Sigmoid colon (tissue), 7 donors: ENCODE data around the gene AP1G1. TPM values are rescaled to one million over a fixed set of nuclear protein-coding genes. Genes with fewer than 3 reads are reported as not detected.

Experiments
- DNase-seq: peaks from one replicate; pipeline ENCODE4 v3.0.0-alpha.2; 2019
- H3K27ac ChIP-seq, 4 donors: fragments of 200-600 bp; sonication (generic); one replicate each; pipeline ENCODE4 v1.5.1; 2016 to 2019; ENCODE audit warnings: mild to moderate bottlenecking in 1 of 4
- H3K27me3 ChIP-seq, 3 donors: fragments of 200-600 bp; sonication (generic); one replicate each; pipeline ENCODE4 v1.5.1; 2019; ENCODE audit warnings: mild to moderate bottlenecking in 1 of 3
- H3K36me3 ChIP-seq, 4 donors: fragments of 200-600 bp; sonication (generic); one replicate each; pipeline ENCODE4 v1.5.1; 2016 to 2019
- H3K4me1 ChIP-seq, 4 donors: fragments of 200-600 bp; sonication (generic); one replicate each; pipeline ENCODE4 v1.5.1; 2017 to 2019
- H3K4me3 ChIP-seq, 4 donors: fragments of 200-600 bp; sonication (generic); one replicate each; pipeline ENCODE4 v1.5.1; 2017 to 2019; ENCODE audit warnings: mild to moderate bottlenecking in 2 of 4, moderate library complexity in 1 of 4
- H3K9me3 ChIP-seq, 4 donors: fragments of 200-600 bp in 3 of 4; sonication (generic) in 3 of 4; one replicate each; pipeline versions ENCODE4 v1.5.1 to v1.6.1; 2013 to 2019
- EP300 ChIP-seq, 4 donors: sonication (generic); formaldehyde crosslinking; IDR thresholded peaks; one replicate each; pipeline ENCODE4 v1.6.1; 2017; ENCODE audit warnings: antibody characterized with exemption in 4 of 4
- POLR2A ChIP-seq, 2 donors: fragments of 450-650 bp; IDR thresholded peaks; one replicate each; pipeline ENCODE4 v1.6.1; 2016; ENCODE audit warnings: antibody characterized with exemption in 2 of 2, mild to moderate bottlenecking in 2 of 2, moderate library complexity in 2 of 2
- POLR2AphosphoS5 ChIP-seq, 4 donors: sonication (generic); formaldehyde crosslinking; IDR thresholded peaks; one replicate each; pipeline ENCODE4 v1.6.1; 2017; ENCODE audit warnings: antibody characterized with exemption in 4 of 4
- WGBS, 2 donors: extraction: QIAGEN DNeasy Blood & Tissue Kit; methylation state at CpG; one replicate each; pipeline ENCODE4 v1.1.7; 2013; 5-methylcytosine and 5-hydroxymethylcytosine counted together
- intact Hi-C: fragments of 100-400 bp; cut with DNase I; formaldehyde crosslinking; loops from one replicate; pipeline ENCODE4 v1.15.1; 2023
- polyA plus RNA-seq, 3 donors: library from polyadenylated mRNA; stranded (reverse); fragments of 200-250 nt; gene quantifications; one replicate each; pipeline ENCODE4 v1.2.3, GENCODE V29; 2013
- total RNA-seq, 4 donors: library from RNA; depleted of rRNA; stranded (reverse); fragments of >200 nt; gene quantifications; one replicate each; pipeline ENCODE4 v1.1.0, GENCODE V29; 2016
- TF ChIP-seq, protein P1 (sequence below), 4 experiments: fragments of 450-650 bp in 3 of 4; fragments of 200-600 bp in 1 of 4; IDR thresholded peaks; one replicate each; pipeline ENCODE4 v1.5.1; 2016 to 2019; ENCODE audit warnings: antibody characterized with exemption in 4 of 4, mild to moderate bottlenecking in 3 of 4, moderate library complexity in 2 of 4
- donor health status: healthy with polysubstance abuse.
- donor health status: Bipolar disorder and iron deficiency.
- donor health status: healthy.

Gene AP1G1
- total and polyA plus RNA-seq, 7 donors = 12.6 to 57.3 (median 34.9) TPM

DNA sequence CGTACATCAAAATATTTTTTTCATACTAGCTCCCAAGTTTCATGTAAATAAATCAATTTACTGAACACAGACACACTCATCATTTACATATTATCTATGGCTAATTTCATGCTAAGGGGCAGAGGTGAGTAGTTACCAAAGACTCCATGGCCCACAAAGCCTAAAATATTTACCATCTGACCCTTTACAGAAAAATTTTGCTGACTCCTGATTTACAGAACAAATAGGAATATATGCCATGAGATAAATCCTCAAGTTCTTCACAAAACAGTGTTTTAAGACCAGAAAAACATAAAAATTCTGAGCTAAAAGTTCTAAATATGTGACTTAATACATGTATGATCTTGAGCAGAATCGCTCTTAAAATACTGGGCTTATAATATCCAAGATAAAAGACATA lies 47.5 kb downstream of the AP1G1 start:
- no peak for TF ChIP-seq POLR2AphosphoS5 (IDR thresholded peaks at IDR 0.05)
- TF ChIP-seq, protein P1, sequence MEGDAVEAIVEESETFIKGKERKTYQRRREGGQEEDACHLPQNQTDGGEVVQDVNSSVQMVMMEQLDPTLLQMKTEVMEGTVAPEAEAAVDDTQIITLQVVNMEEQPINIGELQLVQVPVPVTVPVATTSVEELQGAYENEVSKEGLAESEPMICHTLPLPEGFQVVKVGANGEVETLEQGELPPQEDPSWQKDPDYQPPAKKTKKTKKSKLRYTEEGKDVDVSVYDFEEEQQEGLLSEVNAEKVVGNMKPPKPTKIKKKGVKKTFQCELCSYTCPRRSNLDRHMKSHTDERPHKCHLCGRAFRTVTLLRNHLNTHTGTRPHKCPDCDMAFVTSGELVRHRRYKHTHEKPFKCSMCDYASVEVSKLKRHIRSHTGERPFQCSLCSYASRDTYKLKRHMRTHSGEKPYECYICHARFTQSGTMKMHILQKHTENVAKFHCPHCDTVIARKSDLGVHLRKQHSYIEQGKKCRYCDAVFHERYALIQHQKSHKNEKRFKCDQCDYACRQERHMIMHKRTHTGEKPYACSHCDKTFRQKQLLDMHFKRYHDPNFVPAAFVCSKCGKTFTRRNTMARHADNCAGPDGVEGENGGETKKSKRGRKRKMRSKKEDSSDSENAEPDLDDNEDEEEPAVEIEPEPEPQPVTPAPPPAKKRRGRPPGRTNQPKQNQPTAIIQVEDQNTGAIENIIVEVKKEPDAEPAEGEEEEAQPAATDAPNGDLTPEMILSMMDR (IDR thresholded peaks at IDR 0.05) = no peak
- Histone ChIP-seq H3K9me3 (no peaks in the 10 kb centered on the region), H3K27me3 (no peaks in the 10 kb centered on the region), H3K36me3 (peaks cover 17 to 90% (median 31%) of the 10 kb centered on the region in 4 donors), H3K4me3 (no peak overlapping the region), H3K4me1 (peaks cover 0 to 1% (median 0%) of the 10 kb centered on the region in 4 donors), H3K27ac (no peak overlapping the region)
- WGBS, 2 donors = 98 to 99% methylated on average over 2 of the region's 2 CpGs
- intact Hi-C loops = no loop called here
- DNase-seq = no peak

DNA sequence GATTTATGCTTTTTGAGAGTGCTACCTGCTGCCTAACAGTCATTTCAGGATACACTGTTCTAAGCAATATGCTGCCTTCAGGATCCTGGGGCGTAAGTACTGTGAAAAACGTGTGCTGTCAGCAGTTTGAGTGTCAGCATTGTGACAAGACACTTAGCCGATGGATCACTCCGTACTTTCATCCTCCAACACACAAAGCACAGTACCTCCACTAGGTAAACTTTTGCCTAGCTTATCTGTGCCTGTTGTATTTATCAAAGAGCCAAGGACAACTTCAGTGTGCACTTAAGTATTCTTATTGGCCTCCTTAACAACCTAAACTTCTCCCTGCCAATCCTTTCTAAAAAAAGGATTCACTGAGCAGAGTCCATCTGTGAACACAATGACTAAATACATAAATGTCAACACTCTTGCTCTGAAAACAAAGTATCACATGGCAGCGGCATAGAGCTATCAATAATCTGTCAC lies 50.3 kb downstream of the AP1G1 start:
- no peaks in the 10 kb centered on the region for H3K4me1 ChIP-seq
- 68 to 87% methylated on average over 5 of the region's 5 CpGs for WGBS, 2 donors
- no peak overlapping the region for H3K27ac ChIP-seq
- H3K27me3 ChIP-seq = no peaks in the 10 kb centered on the region
- DNase-seq = no peak
- no peak overlapping the region for H3K4me3 ChIP-seq
- intact Hi-C loops = no loop called here
- H3K9me3 ChIP-seq = no peaks in the 10 kb centered on the region
- peaks cover 35 to 96% (median 44%) of the 10 kb centered on the region in 4 donors for H3K36me3 ChIP-seq
- TF ChIP-seq, protein P1 (IDR thresholded peaks at IDR 0.05) = no peak
- TF ChIP-seq POLR2A (IDR thresholded peaks at IDR 0.05) (no peak), EP300 (IDR thresholded peaks at IDR 0.05) (no peak), POLR2AphosphoS5 (IDR thresholded peaks at IDR 0.05) (no peak)

DNA sequence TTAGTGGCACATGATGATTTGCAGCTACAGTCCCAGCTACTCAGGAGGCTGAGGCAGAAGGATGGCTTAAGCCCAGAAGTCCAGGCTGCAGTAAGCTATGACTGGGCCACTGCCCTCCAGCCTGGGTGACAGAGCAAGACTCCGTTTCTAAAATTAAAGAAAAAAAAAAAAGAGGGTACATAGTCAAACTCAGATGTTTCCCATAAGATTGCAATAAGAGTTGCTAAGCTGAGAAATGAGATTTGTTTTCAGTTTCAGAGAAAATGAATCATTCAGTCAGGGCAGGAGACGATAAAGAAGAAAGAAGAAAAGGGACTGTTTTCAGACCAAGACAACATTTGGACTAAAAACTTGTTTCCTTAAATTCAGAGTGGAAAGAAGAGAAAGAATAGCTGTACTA lies 54.0 kb downstream of the AP1G1 start:
- H3K36me3 ChIP-seq = peaks cover 31 to 98% (median 51%) of the 10 kb centered on the region in 4 donors
- no peaks in the 10 kb centered on the region for H3K4me1 ChIP-seq
- H3K27ac ChIP-seq = no peak overlapping the region
- TF ChIP-seq, protein P1 (IDR thresholded peaks at IDR 0.05) = no peak
- no peak for TF ChIP-seq POLR2AphosphoS5 (IDR thresholded peaks at IDR 0.05)
- no peak for TF ChIP-seq POLR2A (IDR thresholded peaks at IDR 0.05)
- TF ChIP-seq EP300 (IDR thresholded peaks at IDR 0.05) = no peak
- no peaks in the 10 kb centered on the region for H3K27me3 ChIP-seq
- no peaks in the 10 kb centered on the region for H3K9me3 ChIP-seq
- intact Hi-C loops = no loop called here
- WGBS, 2 donors = 84 to 92% methylated on average over 2 of the region's 2 CpGs
- DNase-seq = no peak
- no peak overlapping the region for H3K4me3 ChIP-seq

DNA sequence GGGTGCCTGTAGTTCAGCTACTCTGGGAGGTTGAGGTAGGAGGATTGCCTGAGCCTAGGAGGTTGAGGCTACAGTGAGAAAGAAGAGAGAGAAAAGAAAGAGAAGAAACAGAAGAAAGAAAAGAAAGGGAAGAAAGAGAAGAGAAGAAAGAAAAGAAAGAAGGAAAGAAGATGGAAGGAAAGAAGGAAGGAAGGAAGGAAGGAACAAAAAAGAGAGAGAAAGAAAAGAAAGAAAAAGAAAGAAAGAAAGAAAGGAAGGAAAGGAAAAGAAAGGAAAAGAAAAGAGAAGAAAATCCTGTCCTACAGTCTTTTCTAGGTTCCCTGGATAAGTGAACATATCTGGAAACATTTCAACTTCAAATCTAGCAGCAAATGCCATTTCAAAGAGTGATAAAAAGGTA lies 54.5 kb downstream of the AP1G1 start:
- Histone ChIP-seq H3K27me3 (no peaks in the 10 kb centered on the region), H3K4me1 (no peaks in the 10 kb centered on the region), H3K4me3 (no peak overlapping the region), H3K9me3 (no peaks in the 10 kb centered on the region), H3K36me3 (peaks cover 31 to 100% (median 53%) of the 10 kb centered on the region in 4 donors), H3K27ac (no peak overlapping the region)
- TF ChIP-seq, protein P1 (IDR thresholded peaks at IDR 0.05) = no peak
- TF ChIP-seq POLR2AphosphoS5 (IDR thresholded peaks at IDR 0.05) (no peak), EP300 (IDR thresholded peaks at IDR 0.05) (no peak), POLR2A (IDR thresholded peaks at IDR 0.05) (no peak)
- intact Hi-C loops = no loop called here
- DNase-seq = no peak

DNA sequence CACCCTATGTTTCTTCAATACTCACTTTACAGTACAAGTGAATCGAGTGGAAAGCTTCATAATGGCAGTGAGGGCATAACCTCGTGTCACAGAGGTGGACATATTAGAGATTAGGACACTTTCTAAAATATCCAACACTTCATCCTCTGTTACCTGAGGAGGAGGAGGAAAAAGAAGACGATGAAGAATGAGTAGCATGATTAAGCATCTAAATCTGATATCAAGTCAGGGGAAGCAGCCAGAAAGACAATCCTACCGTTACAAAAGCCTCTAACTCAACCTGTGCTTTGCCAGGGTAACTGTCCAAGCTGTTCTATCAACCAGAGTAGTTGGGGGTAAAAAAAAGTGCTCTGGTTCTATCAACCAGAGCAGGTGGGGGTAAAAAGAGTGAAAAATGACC lies 60.4 kb downstream of the AP1G1 start:
- H3K27ac ChIP-seq = no peak overlapping the region
- intact Hi-C loops = no loop called here
- no peak for DNase-seq
- TF ChIP-seq POLR2AphosphoS5 (IDR thresholded peaks at IDR 0.05) = no peak
- no peak for TF ChIP-seq EP300 (IDR thresholded peaks at IDR 0.05)
- TF ChIP-seq, protein P1 (IDR thresholded peaks at IDR 0.05) = no peak
- TF ChIP-seq POLR2A (IDR thresholded peaks at IDR 0.05) = no peak
- no peaks in the 10 kb centered on the region for H3K4me1 ChIP-seq
- WGBS, 2 donors = 83 to 91% methylated on average over 4 of the region's 4 CpGs
- H3K9me3 ChIP-seq = no peaks in the 10 kb centered on the region
- H3K36me3 ChIP-seq = peaks cover 6 to 100% (median 47%) of the 10 kb centered on the region in 4 donors
- no peak overlapping the region for H3K4me3 ChIP-seq
- no peaks in the 10 kb centered on the region for H3K27me3 ChIP-seq
